22Rv1 (cell line): Measurements from ENCODE around the gene NTNG1.

Experiments used
- CTCF ChIP-seq: fragments of 450-650 bp; IDR thresholded peaks from 2 replicates; pipeline ENCODE4 v1.5.1; 2017; ENCODE audit warnings: mild to moderate bottlenecking
- ZFX ChIP-seq: fragments of 450-650 bp; IDR thresholded peaks from 2 replicates; pipeline ENCODE4 v1.6.1; 2017; ENCODE audit warnings: antibody characterized with exemption, borderline replicate concordance

GRCh38 chr1:107432108-107432507, 291.3 kb downstream of the NTNG1 start:
- TF ChIP-seq CTCF (no peak), ZFX (no peak)
